K562 (cell line): Measurements from ENCODE around the gene B3GAT1. TPM values are rescaled to one million over a fixed set of nuclear protein-coding genes. Genes with fewer than 3 reads are reported as not detected.

ENCODE experiments used
- ATAC-seq: fragments of 200-7000 bp; cut with Tn5 transposase; 3 replicates; pipeline ENCODE4 v1.9.1; 2020; ENCODE audit warnings: moderate library complexity
- BruUV-seq: library from RNA; stranded (reverse); fragments of 400-500 nt; replicated peaks from 2 replicates; lab custom pipeline; 2021; lab: Mats Ljungman, UMichigan
- CTCF ChIA-PET: fragments of 300-600 bp; formaldehyde crosslinking; extraction: SDS; loops from one replicate; lab custom pipeline; 2021; ENCODE audit warnings: low intra/inter-chr PET ratio; lab: Yijun Ruan, JAX
- POLR2A ChIA-PET: fragments of 300-600, 350-650 bp; sonication (Branson Sonifier 250); formaldehyde crosslinking; extraction: SDS; loops from one replicate; lab custom pipeline; 2021; ENCODE audit warnings: antibody characterized with exemption, inconsistent platforms; lab: Yijun Ruan, JAX
- DNase-seq, 4 experiments: peaks; one replicate each; pipeline versions ENCODE4 v3.0.0 to v3.0.0-alpha.2; 2011 to 2018; ENCODE audit warnings: low spot score in 3 of 4, mixed read lengths in 3 of 4; ENCODE audit errors: extremely low read depth in 1 of 4
- FAIRE-seq: peaks from 2 replicates; lab custom pipeline; 2011; peaks lifted over from hg19 to GRCh38; lab: Jason Lieb, UNC
- H2AFZ ChIP-seq: 2 replicates; pipeline ENCODE4 v1.6.0; 2011; ENCODE audit warnings: low read depth, low read length, control low read depth, inconsistent platforms
- H3K27ac ChIP-seq: fragments of 200-600 bp; 3 replicates; pipeline ENCODE4 v1.8.0; 2011; ENCODE audit warnings: low read depth, mild to moderate bottlenecking, control low read depth, inconsistent platforms, low read length, moderate library complexity, mixed read lengths; ENCODE audit errors: extremely low read depth
- H3K27me3 ChIP-seq, 2 experiments: fragments of 300-600 bp in 1 of 2; 2 replicates in 1 of 2; 3 replicates in 1 of 2; pipeline versions ENCODE4 v1.6.0 to v1.8.0; 2011; ENCODE audit warnings: inconsistent platforms in 2 of 2, low read length in 2 of 2, mild to moderate bottlenecking in 1 of 2, mixed read lengths in 1 of 2, moderate library complexity in 1 of 2; ENCODE audit not compliant: control insufficient read depth in 2 of 2, insufficient read depth in 2 of 2
- H3K36me3 ChIP-seq: fragments of 300-600 bp; 3 replicates; pipeline ENCODE4 v1.8.0; 2011; ENCODE audit warnings: mild to moderate bottlenecking, low read length, inconsistent platforms; ENCODE audit not compliant: control insufficient read depth, insufficient read depth
- H3K4me1 ChIP-seq, 2 experiments: fragments of 200-600 bp in 1 of 2; replicated peaks in 1 of 2; 2 replicates in 1 of 2; 3 replicates in 1 of 2; pipeline versions ENCODE4 v1.5.1 to v1.8.0; 2011; ENCODE audit warnings: inconsistent platforms in 2 of 2, low read length in 2 of 2, mild to moderate bottlenecking in 1 of 2, mixed read lengths in 1 of 2, moderate library complexity in 1 of 2; ENCODE audit not compliant: control insufficient read depth in 2 of 2, insufficient read depth in 2 of 2
- H3K4me2 ChIP-seq: 2 replicates; pipeline ENCODE4 v1.6.1; 2011; ENCODE audit warnings: low read length, control low read depth, inconsistent platforms, mixed read lengths; ENCODE audit not compliant: insufficient read depth
- H3K4me3 ChIP-seq: fragments of 200-600 bp; sonication (generic), shearing (Covaris generic); 2 replicates; pipeline ENCODE4 v1.5.1; 2016; ENCODE audit warnings: control low read depth, inconsistent platforms
- H3K79me2 ChIP-seq: fragments of 200-600 bp; 3 replicates; pipeline ENCODE4 v1.8.0; 2011; ENCODE audit warnings: low read length, inconsistent platforms; ENCODE audit not compliant: control insufficient read depth, insufficient read depth
- H3K9ac ChIP-seq, 2 experiments: 2 replicates each; pipeline versions ENCODE4 v1.6.0 to v1.6.1; 2011; ENCODE audit warnings: low read depth in 2 of 2, low read length in 2 of 2, control low read depth in 1 of 2, inconsistent platforms in 1 of 2, mild to moderate bottlenecking in 1 of 2, mixed read lengths in 1 of 2; ENCODE audit not compliant: insufficient read depth in 1 of 2
- H3K9me1 ChIP-seq: one replicate; pipeline ENCODE4 v1.6.0; 2011; ENCODE audit warnings: inconsistent platforms, mild to moderate bottlenecking, low read length, moderate library complexity; ENCODE audit not compliant: control insufficient read depth, insufficient read depth
- H3K9me3 ChIP-seq: replicated peaks from 2 replicates; pipeline ENCODE4 v1.5.1; 2011; ENCODE audit warnings: low read depth, low read length, inconsistent platforms; ENCODE audit not compliant: control insufficient read depth, insufficient read depth
- H4K20me1 ChIP-seq: replicated peaks from 2 replicates; pipeline ENCODE4 v1.6.1; 2011; ENCODE audit warnings: low read length, inconsistent platforms, mixed read lengths; ENCODE audit not compliant: control insufficient read depth, insufficient read depth
- CTBP1 ChIP-seq: fragments of 450-650 bp; IDR thresholded peaks from 2 replicates; pipeline ENCODE4 v1.6.1; 2016; ENCODE audit warnings: borderline replicate concordance
- E2F3 ChIP-seq: fragments of 250-450 bp; sonication (Bioruptor Pico); IDR thresholded peaks from 2 replicates; pipeline ENCODE4 v1.4.0; 2020; ENCODE audit warnings: mild to moderate bottlenecking
- NR1H2 ChIP-seq: sonication (generic); formaldehyde crosslinking; IDR thresholded peaks from 2 replicates; pipeline ENCODE4 v1.4.0; 2020; ENCODE audit warnings: mild to moderate bottlenecking, missing genetic modification reagents
- NR3C1 ChIP-seq: sonication (generic); formaldehyde crosslinking; IDR thresholded peaks from 2 replicates; pipeline ENCODE4 v1.8.1; 2022; ENCODE audit warnings: missing genetic modification reagents
- POLR2AphosphoS2 ChIP-seq: IDR thresholded peaks from 2 replicates; pipeline ENCODE4 v1.6.1; 2012; ENCODE audit warnings: low read length, improper control_type of control experiment
- POLR3G ChIP-seq: IDR thresholded peaks from 2 replicates; pipeline ENCODE4 v1.6.1; 2011; ENCODE audit not compliant: insufficient read length, insufficient replicate concordance; ENCODE audit errors: extremely low read depth
- SMAD4 ChIP-seq: fragments of 250-450 bp; sonication (Bioruptor Pico); conservative IDR thresholded peaks from 2 replicates; pipeline ENCODE4 v1.8.0; 2021; ENCODE audit warnings: inconsistent platforms, mild to moderate bottlenecking, moderate library complexity
- ZNF253 ChIP-seq: fragments of 250-450 bp; sonication (Bioruptor Pico); conservative IDR thresholded peaks from 2 replicates; pipeline ENCODE4 v1.6.1; 2021; ENCODE audit warnings: mild to moderate bottlenecking
- ZNF584 ChIP-seq: fragments of 200-800 bp; sonication (Bioruptor generic); IDR thresholded peaks from 2 replicates; pipeline ENCODE4 v1.6.1; 2016; ENCODE audit warnings: low read depth, mild to moderate bottlenecking, missing genetic modification characterization, missing compliant biosample characterization
- WGBS: fragments of 100-300 bp; shearing (Covaris generic); methylation state at CpG from one replicate; pipeline ENCODE4 v1.1.6; 2016; ENCODE audit warnings: low coverage, mixed read lengths; ENCODE audit not compliant: insufficient coverage; ENCODE audit errors: missing lambda C conversion rate; 5-methylcytosine and 5-hydroxymethylcytosine counted together
- in situ Hi-C: fragments of 300-500 bp; cut with MboI; formaldehyde crosslinking; loops from 4 replicates; pipeline ENCODE4 v1.15.0; 2018; ENCODE audit warnings: inconsistent platforms, mixed read lengths
- intact Hi-C: fragments of 100-400 bp; cut with micrococcal nuclease; formaldehyde crosslinking; loops from 2 replicates; pipeline ENCODE4 v1.14.2; 2022
- polyA plus RNA-seq, 8 experiments: library from polyadenylated mRNA; depleted of rRNA in 4 of 8; stranded (reverse) in 5 of 8; unstranded in 3 of 8; fragments of >200 nt; fragmentation: Nextera tagmentation in 2 of 8; fragmentation: Illumina TruSeq in 1 of 8; extraction: Ambion mirVana in 2 of 8; extraction: Trizol in 1 of 8; gene quantifications; 2 replicates each; pipeline versions ENCODE4 v1.2.1 to v1.2.3, GENCODE V29; 2011 to 2014; ENCODE audit warnings: inconsistent platforms in 1 of 8, missing spikeins in 1 of 8
- total RNA-seq, 7 experiments: library from RNA; depleted of rRNA in 6 of 7; stranded (reverse); fragments of >200 nt in 6 of 7; fragmentation: Illumina TruSeq in 2 of 7; extraction: Trizol in 2 of 7; gene quantifications; 2 replicates each; pipeline versions ENCODE4 v1.2.1 to v1.2.3, GENCODE V29; 2011 to 2021; ENCODE audit warnings: low replicate concordance in 1 of 7
- TF ChIP-seq, protein P1 (sequence below): IDR thresholded peaks from 2 replicates; pipeline ENCODE4 v1.6.1; 2012; ENCODE audit warnings: low read depth, low read length, improper control_type of control experiment, borderline replicate concordance

The B3GAT1 gene
- total and polyA plus RNA-seq, 9 of the 15 experiments (the other 6 are each of a cell fraction or from before 2014, with no cell fraction given) = 0.01 to 0.53 (median 0.14) TPM; not detected in 1

DNA sequence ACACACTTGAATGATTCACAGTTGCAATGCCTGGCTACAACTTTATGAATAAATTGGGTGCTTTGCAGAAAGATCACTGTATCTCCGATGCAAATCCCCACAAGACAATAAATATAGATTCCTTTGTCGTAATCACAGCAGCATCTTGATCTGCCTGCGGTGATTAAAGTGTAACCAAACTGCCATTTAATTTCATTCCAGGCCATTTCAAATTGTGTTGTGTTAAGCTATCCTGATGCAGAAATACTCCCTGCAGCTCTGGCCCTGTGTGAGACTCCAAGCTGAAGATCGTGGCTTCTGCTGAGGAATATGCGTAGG, 40.8 kb upstream of the B3GAT1 start:
- H3K4me2 ChIP-seq = no peak overlapping the region
- H2AFZ ChIP-seq = no peak overlapping the region
- BruUV-seq = no TSS peak
- H3K27me3 ChIP-seq = peaks cover 0 to 15% of the 10 kb centered on the region in 2 experiments; a peak in 2 of 5 replicates
- ChIA-PET CTCF (no interaction called here), POLR2A (no interaction called here)
- in situ Hi-C loops (no loop called here), intact Hi-C loops (no loop called here)
- H3K9me3 ChIP-seq = no peaks in the 10 kb centered on the region
- TF ChIP-seq POLR2AphosphoS2 (no peak), POLR3G (no peak), NR3C1 (no peak), E2F3 (CRISPR knock-in tag) (no peak), CTBP1 (no peak), NR1H2 (CRISPR knock-in tag) (no peak), ZNF253 (no peak), SMAD4 (no peak), ZNF584 (CRISPR knock-in tag) (no peak)
- TF ChIP-seq, protein P1, sequence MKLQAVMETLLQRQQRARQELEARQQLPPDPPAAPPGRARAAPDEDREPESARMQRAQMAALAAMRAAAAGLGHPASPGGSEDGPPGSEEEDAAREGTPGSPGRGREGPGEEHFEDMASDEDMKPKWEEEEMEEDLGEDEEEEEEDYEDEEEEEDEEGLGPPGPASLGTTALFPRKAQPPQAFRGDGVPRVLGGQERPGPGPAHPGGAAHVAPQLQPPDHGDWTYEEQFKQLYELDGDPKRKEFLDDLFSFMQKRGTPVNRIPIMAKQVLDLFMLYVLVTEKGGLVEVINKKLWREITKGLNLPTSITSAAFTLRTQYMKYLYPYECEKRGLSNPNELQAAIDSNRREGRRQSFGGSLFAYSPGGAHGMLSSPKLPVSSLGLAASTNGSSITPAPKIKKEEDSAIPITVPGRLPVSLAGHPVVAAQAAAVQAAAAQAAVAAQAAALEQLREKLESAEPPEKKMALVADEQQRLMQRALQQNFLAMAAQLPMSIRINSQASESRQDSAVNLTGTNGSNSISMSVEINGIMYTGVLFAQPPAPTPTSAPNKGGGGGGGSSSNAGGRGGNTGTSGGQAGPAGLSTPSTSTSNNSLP = no peak
- no peak overlapping the region for H3K4me3 ChIP-seq
- no peak overlapping the region for H3K27ac ChIP-seq
- H3K9me1 ChIP-seq = no peaks in the 10 kb centered on the region
- H3K9ac ChIP-seq = no peak overlapping the region
- DNase-seq = no peak
- no peaks in the 10 kb centered on the region for H4K20me1 ChIP-seq
- H3K4me1 ChIP-seq = no peaks in the 10 kb centered on the region
- no peak for FAIRE-seq
- ATAC-seq = no peak
- H3K79me2 ChIP-seq = no peaks in the 10 kb centered on the region
- WGBS = 3% methylated on average over 5 of the region's 5 CpGs
- H3K36me3 ChIP-seq = no peaks in the 10 kb centered on the region
